HepG2 (cell line): Measurements from ENCODE around the gene CPXM2. TPM values are rescaled to one million over a fixed set of nuclear protein-coding genes. Genes with fewer than 3 reads are reported as not detected.

Source experiments
- ATAC-seq: fragments of 200-7000 bp; cut with Tn5 transposase; 3 replicates; pipeline ENCODE4 v1.9.1; 2020; ENCODE audit warnings: mild to moderate bottlenecking, moderate library complexity
- BruUV-seq: library from RNA; stranded (reverse); fragments of 400-500 nt; replicated peaks from 2 replicates; lab custom pipeline; 2021; lab: Mats Ljungman, UMichigan
- CTCF ChIA-PET: fragments of 300-600 bp; formaldehyde crosslinking; extraction: SDS; loops from one replicate; lab custom pipeline; 2021; ENCODE audit warnings: low total read pairs, inconsistent platforms, low intra/inter-chr PET ratio; lab: Yijun Ruan, JAX
- POLR2A ChIA-PET: fragments of 350-600 bp; sonication (Branson Sonifier 250); formaldehyde crosslinking; loops from one replicate; lab custom pipeline; 2020; ENCODE audit warnings: antibody characterized with exemption, inconsistent platforms; lab: Yijun Ruan, JAX
- DNase-seq: peaks from one replicate; pipeline ENCODE4 v3.0.0-alpha.2; 2015; ENCODE audit warnings: low spot score
- FAIRE-seq: peaks from 3 replicates; lab custom pipeline; 2011; peaks lifted over from hg19 to GRCh38; lab: Jason Lieb, UNC
- H2AFZ ChIP-seq: one replicate; pipeline ENCODE4 v1.6.1; 2011; ENCODE audit warnings: low read length, inconsistent platforms
- H3K27ac ChIP-seq: fragments of 300-600 bp; 3 replicates; pipeline ENCODE4 v1.8.0; 2011; ENCODE audit warnings: mixed run types, mild to moderate bottlenecking, mixed read lengths, low read length, inconsistent platforms; ENCODE audit not compliant: insufficient read depth; ENCODE audit errors: extremely low read length
- H3K27me3 ChIP-seq, 2 experiments: fragments of 200-600 bp in 1 of 2; 2 replicates in 1 of 2; 3 replicates in 1 of 2; pipeline versions ENCODE4 v1.6.0 to v1.8.0; 2011; ENCODE audit warnings: low read length in 2 of 2, mild to moderate bottlenecking in 2 of 2, moderate library complexity in 2 of 2, inconsistent platforms in 1 of 2; ENCODE audit not compliant: insufficient read depth in 2 of 2, control insufficient read depth in 1 of 2
- H3K36me3 ChIP-seq, 2 experiments: fragments of 200-600 bp in 1 of 2; replicated peaks in 1 of 2; 2 replicates in 1 of 2; 3 replicates in 1 of 2; pipeline versions ENCODE4 v1.5.1 to v1.8.0; 2011; ENCODE audit warnings: low read length in 2 of 2, inconsistent platforms in 1 of 2; ENCODE audit not compliant: insufficient read depth in 2 of 2, control insufficient read depth in 1 of 2
- H3K4me1 ChIP-seq: 2 replicates; pipeline ENCODE4 v1.5.1; 2012; ENCODE audit warnings: low read length, inconsistent platforms; ENCODE audit not compliant: insufficient read depth
- H3K4me2 ChIP-seq: 2 replicates; pipeline ENCODE4 v1.6.0; 2011; ENCODE audit warnings: low read depth, low read length, inconsistent platforms
- H3K4me3 ChIP-seq, 3 experiments: fragments of 200-600 bp in 1 of 3; sonication (generic), shearing (Covaris generic) in 1 of 3; replicated peaks in 1 of 3; 2 replicates each; pipeline ENCODE4 v1.5.1; 2011 to 2016; ENCODE audit warnings: low read length in 3 of 3, inconsistent platforms in 2 of 3, low read depth in 2 of 3, mild to moderate bottlenecking in 2 of 3, control low read depth in 1 of 3, mixed read lengths in 1 of 3; ENCODE audit not compliant: insufficient read depth in 1 of 3
- H3K79me2 ChIP-seq: one replicate; pipeline ENCODE4 v1.6.1; 2011; ENCODE audit warnings: low read length, inconsistent platforms; ENCODE audit not compliant: insufficient read depth
- H3K9ac ChIP-seq: 2 replicates; pipeline ENCODE4 v1.6.0; 2011; ENCODE audit warnings: mild to moderate bottlenecking, low read depth, low read length, inconsistent platforms; ENCODE audit not compliant: insufficient read depth
- H3K9me3 ChIP-seq: 2 replicates; pipeline ENCODE4 v1.5.1; 2012; ENCODE audit warnings: mild to moderate bottlenecking, low read length
- H4K20me1 ChIP-seq: 2 replicates; pipeline ENCODE4 v1.6.0; 2011; ENCODE audit warnings: inconsistent platforms, mild to moderate bottlenecking, low read length, moderate library complexity; ENCODE audit not compliant: insufficient read depth
- RAD21 ChIP-seq: fragments of 450-650 bp; formaldehyde crosslinking; IDR thresholded peaks from 2 replicates; pipeline ENCODE4 v1.5.0; 2020; ENCODE audit warnings: mild to moderate bottlenecking
- RARG ChIP-seq: sonication (generic); formaldehyde crosslinking; IDR thresholded peaks from 2 replicates; pipeline ENCODE4 v1.4.0; 2020; ENCODE audit warnings: low read depth, mild to moderate bottlenecking, missing genetic modification reagents
- ZNF670 ChIP-seq: sonication (generic); formaldehyde crosslinking; IDR thresholded peaks from 2 replicates; pipeline ENCODE4 v1.8.0; 2022; ENCODE audit warnings: mild to moderate bottlenecking, missing genetic modification reagents, borderline replicate concordance
- ZSCAN12 ChIP-seq: sonication (generic); formaldehyde crosslinking; IDR thresholded peaks from 2 replicates; pipeline ENCODE4 v1.9.0; 2021; ENCODE audit warnings: mild to moderate bottlenecking, missing genetic modification reagents
- WGBS: methylation state at CpG from one replicate; pipeline ENCODE4 v1.1.6; 2017; ENCODE audit warnings: low lambda C conversion rate; 5-methylcytosine and 5-hydroxymethylcytosine counted together
- in situ Hi-C: cut with HindIII; loops from 2 replicates; pipeline ENCODE4 v1.10.0; 2017; ENCODE audit warnings: low pct_unique_long_range_greater_than_20kb; ENCODE audit not compliant: extremely low pct_ligation_motif_present
- intact Hi-C: fragments of 100-400 bp; cut with micrococcal nuclease; formaldehyde crosslinking; loops from one replicate; pipeline ENCODE4 v1.10.0; 2022; ENCODE audit not compliant: unreplicated experiment
- polyA plus RNA-seq, 8 experiments: library from polyadenylated mRNA; depleted of rRNA in 3 of 8; stranded (reverse) in 7 of 8; unstranded in 1 of 8; fragments of >200 nt; fragmentation: Illumina TruSeq in 4 of 8; extraction: Trizol in 4 of 8; gene quantifications; 2 replicates each; pipeline versions ENCODE4 v1.2.1 to v1.2.3, GENCODE V29; 2011 to 2016; ENCODE audit warnings: low read depth in 4 of 8, missing spikeins in 1 of 8, mixed read lengths in 1 of 8; ENCODE audit not compliant: insufficient read depth in 1 of 8
- total RNA-seq, 5 experiments: library from RNA; depleted of rRNA; stranded (reverse); fragments of >200 nt; fragmentation: Illumina TruSeq; extraction: Trizol; gene quantifications; 2 replicates each; pipeline ENCODE4 v1.2.3, GENCODE V29; 2016; ENCODE audit warnings: low read depth in 1 of 5
- TF ChIP-seq, protein P1 (sequence below): sonication (generic); formaldehyde crosslinking; IDR thresholded peaks from 2 replicates; pipeline ENCODE4 v1.4.0; 2020; ENCODE audit warnings: missing genetic modification reagents
- TF ChIP-seq, protein P2 (sequence below): sonication (generic); formaldehyde crosslinking; IDR thresholded peaks from 2 replicates; pipeline ENCODE4 v1.8.1; 2023; ENCODE audit warnings: mild to moderate bottlenecking, missing genetic modification reagents, borderline replicate concordance
- TF ChIP-seq, protein P3 (sequence below): IDR thresholded peaks from 2 replicates; pipeline ENCODE4 v1.6.1; 2016; ENCODE audit warnings: mild to moderate bottlenecking, missing biosample characterization, missing genetic modification reagents

Gene CPXM2
- total and polyA plus RNA-seq, 2 of the 13 experiments (the other 11 are each of a cell fraction or from before 2014, with no cell fraction given) = 0.03 TPM; not detected in 1

DNA sequence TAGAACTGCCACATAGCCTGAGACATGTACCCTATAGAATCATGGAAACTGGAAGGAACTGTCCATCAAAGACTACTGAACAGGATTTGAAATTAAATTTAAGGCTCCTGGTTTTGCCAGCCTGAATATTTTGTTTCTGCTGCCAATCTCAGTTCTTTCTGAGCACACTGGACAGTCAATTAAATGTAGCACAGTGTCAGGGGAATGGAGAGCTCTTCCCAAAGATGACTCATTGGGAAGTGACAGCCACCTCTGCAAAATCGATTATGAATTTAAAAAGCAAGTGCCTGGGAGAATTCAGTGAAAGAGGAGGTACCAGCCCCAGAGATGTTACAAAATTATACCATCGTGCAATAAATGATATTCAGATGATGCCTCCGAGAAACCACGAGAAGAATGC lies 47.8 kb downstream of the CPXM2 start:
- ATAC-seq = no peak

More for the DNA sequence above, 47.8 kb downstream of the CPXM2 start:
- no peak overlapping the region for H3K27ac ChIP-seq
- no peak overlapping the region for H3K4me2 ChIP-seq
- no peaks in the 10 kb centered on the region for H3K79me2 ChIP-seq
- no peaks in the 10 kb centered on the region; a peak in 2 of 5 replicates for H3K27me3 ChIP-seq
- H3K4me1 ChIP-seq = no peaks in the 10 kb centered on the region
- intact Hi-C loops (no loop called here), in situ Hi-C loops (no loop called here)
- ChIA-PET CTCF (no interaction called here), POLR2A (no interaction called here)
- no peaks in the 10 kb centered on the region for H3K9me3 ChIP-seq
- no peak overlapping the region for H3K9ac ChIP-seq
- no TSS peak for BruUV-seq
- DNase-seq = no peak
- H2AFZ ChIP-seq = no peak overlapping the region
- WGBS = 0% methylated on average over 4 of the region's 4 CpGs
- H3K4me3 ChIP-seq = no peak overlapping the region
- TF ChIP-seq, protein P1, sequence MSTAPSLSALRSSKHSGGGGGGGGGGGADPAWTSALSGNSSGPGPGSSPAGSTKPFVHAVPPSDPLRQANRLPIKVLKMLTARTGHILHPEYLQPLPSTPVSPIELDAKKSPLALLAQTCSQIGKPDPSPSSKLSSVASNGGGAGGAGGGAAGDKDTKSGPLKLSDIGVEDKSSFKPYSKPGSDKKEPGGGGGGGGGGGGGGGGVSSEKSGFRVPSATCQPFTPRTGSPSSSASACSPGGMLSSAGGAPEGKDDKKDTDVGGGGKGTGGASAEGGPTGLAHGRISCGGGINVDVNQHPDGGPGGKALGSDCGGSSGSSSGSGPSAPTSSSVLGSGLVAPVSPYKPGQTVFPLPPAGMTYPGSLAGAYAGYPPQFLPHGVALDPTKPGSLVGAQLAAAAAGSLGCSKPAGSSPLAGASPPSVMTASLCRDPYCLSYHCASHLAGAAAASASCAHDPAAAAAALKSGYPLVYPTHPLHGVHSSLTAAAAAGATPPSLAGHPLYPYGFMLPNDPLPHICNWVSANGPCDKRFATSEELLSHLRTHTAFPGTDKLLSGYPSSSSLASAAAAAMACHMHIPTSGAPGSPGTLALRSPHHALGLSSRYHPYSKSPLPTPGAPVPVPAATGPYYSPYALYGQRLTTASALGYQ (CRISPR knock-in tag) = no peak
- TF ChIP-seq, protein P2, sequence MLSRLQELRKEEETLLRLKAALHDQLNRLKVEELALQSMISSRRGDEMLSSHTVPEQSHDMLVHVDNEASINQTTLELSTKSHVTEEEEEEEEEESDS (CRISPR knock-in tag) = no peak
- TF ChIP-seq RARG (CRISPR knock-in tag) (no peak), ZSCAN12 (no peak), ZNF670 (no peak), RAD21 (CRISPR knock-in tag) (no peak)
- TF ChIP-seq, protein P3, sequence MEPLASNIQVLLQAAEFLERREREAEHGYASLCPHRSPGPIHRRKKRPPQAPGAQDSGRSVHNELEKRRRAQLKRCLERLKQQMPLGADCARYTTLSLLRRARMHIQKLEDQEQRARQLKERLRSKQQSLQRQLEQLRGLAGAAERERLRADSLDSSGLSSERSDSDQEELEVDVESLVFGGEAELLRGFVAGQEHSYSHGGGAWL (CRISPR knock-in tag) = no peak
- TF ChIP-seq, all 625 proteins: peak for 0
- FAIRE-seq = no peak
- Histone ChIP-seq H3K36me3 (no peaks in the 10 kb centered on the region), H4K20me1 (no peaks in the 10 kb centered on the region)
